CD4-positive, alpha-beta T cell (primary cell): ENCODE measurements around the gene MAPK14. TPM values are rescaled to one million over a fixed set of nuclear protein-coding genes. Genes with fewer than 3 reads are reported as not detected.

ENCODE experiments used
- ATAC-seq: fragments of 200-7000 bp; cut with Tn5 transposase; one replicate; pipeline ENCODE4 v1.10.0; 2022; ENCODE audit warnings: mild to moderate bottlenecking; ENCODE audit not compliant: poor library complexity
- CTCF ChIA-PET: fragments of 350-600 bp; sonication (Branson Sonifier 250); formaldehyde crosslinking; loops from one replicate; lab custom pipeline; 2021; ENCODE audit warnings: antibody characterized with exemption, inconsistent platforms; lab: Charles Lee
- POLR2A ChIA-PET: fragments of 350-600 bp; sonication (Branson Sonifier 250); formaldehyde crosslinking; loops from one replicate; lab custom pipeline; 2021; ENCODE audit warnings: antibody characterized with exemption, inconsistent platforms; lab: Charles Lee
- DNase-seq, 14 experiments: peaks; one replicate each; pipeline ENCODE4 v3.0.0-alpha.2; 2013 to 2020; ENCODE audit warnings: mixed read lengths in 2 of 14
- H3K27ac ChIP-seq, 2 donors: one replicate each; pipeline versions ENCODE4 v1.5.1 to v1.7.0; 2013; ENCODE audit warnings: low read length in 2 of 2, low read depth in 1 of 2, mild to moderate bottlenecking in 1 of 2
- H3K27me3 ChIP-seq, 2 experiments: 1 replicate in 1 of 2; 2 replicates in 1 of 2; pipeline versions ENCODE4 v1.6.1 to v1.7.0; 2013; ENCODE audit warnings: low read length in 2 of 2, control low read depth in 1 of 2, mild to moderate bottlenecking in 1 of 2, moderate library complexity in 1 of 2; ENCODE audit not compliant: insufficient read depth in 2 of 2, control insufficient read depth in 1 of 2
- H3K36me3 ChIP-seq: one replicate; pipeline ENCODE4 v1.6.1; 2013; ENCODE audit warnings: low read length, control low read depth; ENCODE audit not compliant: insufficient read depth
- H3K4me1 ChIP-seq: one replicate; pipeline ENCODE4 v1.6.1; 2013; ENCODE audit warnings: low read length, control low read depth; ENCODE audit not compliant: insufficient read depth
- H3K4me3 ChIP-seq: one replicate; pipeline ENCODE4 v1.5.1; 2013; ENCODE audit warnings: mild to moderate bottlenecking, low read length, moderate library complexity
- H3K9me3 ChIP-seq, 2 experiments: 1 replicate in 1 of 2; 2 replicates in 1 of 2; pipeline versions ENCODE4 v1.6.1 to v1.7.0; 2013; ENCODE audit warnings: low read length in 2 of 2, mild to moderate bottlenecking in 2 of 2, control low read depth in 1 of 2, moderate library complexity in 1 of 2; ENCODE audit not compliant: control insufficient read depth in 1 of 2, insufficient read depth in 1 of 2
- H3K27ac Mint-ChIP-seq: one replicate; pipeline ENCODE4 v1.8.0; 2020; ENCODE audit warnings: mixed read lengths
- H3K27me3 Mint-ChIP-seq: one replicate; pipeline ENCODE4 v1.8.0; 2021; ENCODE audit warnings: mixed read lengths
- H3K36me3 Mint-ChIP-seq: one replicate; pipeline ENCODE4 v1.8.0; 2021; ENCODE audit warnings: low read depth, mixed read lengths
- H3K4me1 Mint-ChIP-seq: one replicate; pipeline ENCODE4 v1.8.0; 2021; ENCODE audit warnings: low read depth, mixed read lengths
- H3K4me3 Mint-ChIP-seq: one replicate; pipeline ENCODE4 v1.8.0; 2020; ENCODE audit warnings: mild to moderate bottlenecking, mixed read lengths
- H3K9me3 Mint-ChIP-seq: one replicate; pipeline ENCODE4 v1.8.0; 2020; ENCODE audit warnings: mixed read lengths
- intact Hi-C, 2 experiments: fragments of 100-400 bp; cut with DNase I in 1 of 2; cut with micrococcal nuclease in 1 of 2; formaldehyde crosslinking; loops; one replicate each; pipeline versions ENCODE4 v1.15.1 to v1.9.0; 2023 to 2025; cut with DNase I, micrococcal nuclease
- total RNA-seq, 174 experiments: library from RNA in 2 of 174; stranded (reverse) in 2 of 174; gene quantifications; one replicate each; pipeline ENCODE4 v1.2.3 and lab custom pipeline; 2021 to 2026
- TF ChIP-seq, protein P1 (sequence below): fragments of 200-600 bp; IDR thresholded peaks from one replicate; pipeline ENCODE4 v1.8.0; 2022; ENCODE audit warnings: antibody characterized with exemption, mild to moderate bottlenecking

Gene MAPK14
- total RNA-seq, 2 experiments from 2014 or later, result 42.6 to 42.8 TPM

DNA sequence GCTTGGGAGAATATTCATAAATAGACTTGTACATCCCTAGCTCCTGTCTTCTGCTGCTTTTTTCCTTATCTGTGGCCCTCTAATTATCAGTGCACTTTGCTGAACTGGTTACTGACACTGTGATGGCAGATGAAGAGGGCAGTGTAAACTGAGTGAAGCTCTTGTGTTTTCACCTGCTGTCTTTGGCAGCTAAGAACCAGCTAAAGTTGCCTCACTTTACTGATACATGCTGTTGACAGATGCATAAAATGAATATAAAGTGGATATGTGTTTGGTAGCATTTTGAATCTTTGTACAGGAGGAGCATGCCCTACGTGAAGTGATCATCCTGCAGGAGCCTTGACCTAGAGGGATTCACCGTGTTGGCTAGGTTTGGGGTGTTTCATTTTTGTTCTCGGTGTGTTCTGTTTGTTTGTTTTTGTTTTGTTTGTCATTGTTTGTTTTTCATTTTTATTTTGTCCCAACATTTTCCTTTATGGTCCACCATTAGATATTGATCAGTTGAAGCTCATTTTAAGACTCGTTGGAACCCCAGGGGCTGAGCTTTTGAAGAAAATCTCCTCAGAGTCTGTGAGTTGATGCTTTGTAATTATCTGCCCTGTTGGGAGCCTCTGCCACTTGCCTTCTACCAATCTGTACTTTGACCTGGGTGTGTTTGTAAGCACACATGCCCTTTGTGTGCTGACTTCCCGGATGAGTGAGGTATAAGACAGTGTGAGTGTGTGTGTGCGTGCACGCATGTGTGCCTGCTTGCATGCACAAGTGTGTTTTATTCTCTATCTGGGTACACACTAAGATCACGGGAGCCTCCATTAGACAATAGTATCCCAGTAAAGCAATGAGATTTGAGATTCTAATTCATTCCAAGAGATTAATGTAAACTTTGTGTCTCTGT, 68.1 kb downstream of the MAPK14 start:
- ChIA-PET CTCF (interaction anchor here (0.5 to 5.0 kb wide), 19 partner anchors 10 to 458 kb away, joined by 3 to 77 read pairs (median 5); partner anchors contain the start of genes BRPF3, MAPK13, MAPK14 and SLC26A8), POLR2A (interaction anchor here (1.1 to 6.0 kb wide), 5 partner anchors 9 to 341 kb away, joined by 4 to 57 read pairs (median 8); partner anchors contain the start of genes MAPK13 and MAPK14)
- no peak overlapping the region for H3K4me3 ChIP-seq
- Mint-ChIP-seq H3K27ac (peak overlapping the region; percentile 78), H3K36me3 (peaks cover 34% of the 10 kb centered on the region), H3K4me1 (peaks cover 54% of the 10 kb centered on the region), H3K9me3 (no peaks in the 10 kb centered on the region), H3K4me3 (no peak overlapping the region), H3K27me3 (no peaks in the 10 kb centered on the region)
- DNase-seq (no peak), ATAC-seq (no peak)
- H3K9me3 ChIP-seq, result no peaks in the 10 kb centered on the region
- TF ChIP-seq, protein P1, sequence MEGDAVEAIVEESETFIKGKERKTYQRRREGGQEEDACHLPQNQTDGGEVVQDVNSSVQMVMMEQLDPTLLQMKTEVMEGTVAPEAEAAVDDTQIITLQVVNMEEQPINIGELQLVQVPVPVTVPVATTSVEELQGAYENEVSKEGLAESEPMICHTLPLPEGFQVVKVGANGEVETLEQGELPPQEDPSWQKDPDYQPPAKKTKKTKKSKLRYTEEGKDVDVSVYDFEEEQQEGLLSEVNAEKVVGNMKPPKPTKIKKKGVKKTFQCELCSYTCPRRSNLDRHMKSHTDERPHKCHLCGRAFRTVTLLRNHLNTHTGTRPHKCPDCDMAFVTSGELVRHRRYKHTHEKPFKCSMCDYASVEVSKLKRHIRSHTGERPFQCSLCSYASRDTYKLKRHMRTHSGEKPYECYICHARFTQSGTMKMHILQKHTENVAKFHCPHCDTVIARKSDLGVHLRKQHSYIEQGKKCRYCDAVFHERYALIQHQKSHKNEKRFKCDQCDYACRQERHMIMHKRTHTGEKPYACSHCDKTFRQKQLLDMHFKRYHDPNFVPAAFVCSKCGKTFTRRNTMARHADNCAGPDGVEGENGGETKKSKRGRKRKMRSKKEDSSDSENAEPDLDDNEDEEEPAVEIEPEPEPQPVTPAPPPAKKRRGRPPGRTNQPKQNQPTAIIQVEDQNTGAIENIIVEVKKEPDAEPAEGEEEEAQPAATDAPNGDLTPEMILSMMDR, result peak; percentile 49
- H3K27ac ChIP-seq, result no peak overlapping the region
- intact Hi-C loops, result loop anchor here (1.0 to 10.0 kb wide), 5 partner anchors 19 to 259 kb away; partner anchors contain the start of genes MAPK14 (in 2 of the 2), BRPF3 (in 1 of the 2) and MAPK13 (in 1 of the 2)
- peaks cover 22% of the 10 kb centered on the region for H3K4me1 ChIP-seq
- H3K36me3 ChIP-seq, result peaks cover 31% of the 10 kb centered on the region
- no peaks in the 10 kb centered on the region for H3K27me3 ChIP-seq

DNA sequence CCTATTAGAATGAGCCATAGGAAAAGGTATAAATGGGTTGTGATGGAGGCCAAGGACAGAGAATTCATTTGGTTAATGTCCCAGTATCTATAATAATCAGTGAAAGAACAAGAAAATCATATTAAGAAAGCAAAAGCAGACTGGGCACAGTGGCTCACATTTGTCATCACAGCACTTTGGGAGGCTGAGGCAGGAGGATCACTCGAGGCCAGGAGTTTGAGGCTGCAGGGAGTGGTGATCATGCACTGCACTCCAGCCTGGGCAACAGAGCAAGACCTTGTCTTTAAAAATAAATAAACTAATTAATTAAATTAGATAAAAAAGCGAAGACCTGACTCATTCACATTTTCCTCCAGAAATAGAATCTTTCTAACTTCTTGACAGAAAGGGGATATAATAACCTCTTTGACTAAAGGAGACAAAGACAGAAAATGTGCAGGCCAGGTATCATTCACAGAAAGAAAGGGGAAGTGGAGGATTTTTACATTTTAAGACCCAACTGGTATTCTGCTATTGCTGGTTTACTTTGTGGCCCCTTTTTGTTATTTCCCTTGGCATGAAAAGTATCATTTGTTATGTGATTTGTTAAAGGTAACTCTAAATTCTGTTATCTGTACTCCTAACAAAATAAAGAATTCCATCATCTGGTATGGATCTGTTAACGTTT, 70.8 kb downstream of the MAPK14 start:
- Mint-ChIP-seq H3K27ac (peak overlapping the region; percentile 89), H3K4me1 (peaks cover 70% of the 10 kb centered on the region), H3K27me3 (no peaks in the 10 kb centered on the region), H3K4me3 (no peak overlapping the region), H3K9me3 (no peaks in the 10 kb centered on the region), H3K36me3 (peaks cover 22% of the 10 kb centered on the region)
- intact Hi-C loops, result loop anchor here in 1 of 2 experiments (5.0 to 10.0 kb wide), 2 partner anchors 34 to 256 kb away; partner anchors contain the start of gene MAPK13
- H3K4me1 ChIP-seq, result peaks cover 30% of the 10 kb centered on the region
- H3K27ac ChIP-seq, result no peak overlapping the region
- H3K27me3 ChIP-seq, result no peaks in the 10 kb centered on the region
- DNase-seq (no peak), ATAC-seq (no peak)
- no peak overlapping the region for H3K4me3 ChIP-seq
- peaks cover 32% of the 10 kb centered on the region for H3K36me3 ChIP-seq
- no peaks in the 10 kb centered on the region for H3K9me3 ChIP-seq
- TF ChIP-seq, protein P1, result no peak
- ChIA-PET POLR2A (interaction anchor here (0.6 to 3.6 kb wide), 7 partner anchors 11 to 71 kb away, joined by 3 to 45 read pairs (median 13); partner anchors contain the start of genes MAPK13 and MAPK14), CTCF (interaction anchor here (2.4 kb wide), 1 partner anchor 70 kb away, joined by 13 read pairs; the partner anchor contains the start of gene MAPK14)
